ENCODE results near the gene TMEM106B.

TMEM106B gene

DNA sequence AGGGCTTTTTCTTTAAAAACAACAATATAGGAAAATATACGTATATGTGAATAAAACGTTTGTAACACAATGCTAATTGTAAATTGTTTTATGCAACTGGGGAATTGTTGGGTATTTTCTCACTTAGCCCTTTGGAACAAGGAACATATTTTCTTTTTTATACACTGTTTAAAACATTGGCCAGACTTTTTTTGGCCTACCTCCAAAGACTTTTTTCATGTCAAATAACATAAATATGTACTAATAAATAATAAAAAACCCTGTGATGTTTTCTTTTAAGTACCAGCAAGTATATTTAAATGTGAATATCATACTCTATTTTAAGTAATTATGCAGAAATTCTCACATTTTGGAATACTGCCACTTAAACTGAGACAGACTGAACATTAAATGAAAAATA lies 15.7 kb downstream of the TMEM106B start:
- no peak overlapping the region for H2AK5ac ChIP-seq (ENCODE audit: low read depth, low read length)
- no peak for DNase-seq (ENCODE audit: low spot score)
- no peaks in the 10 kb centered on the region for H3K4me1 ChIP-seq (ENCODE audit: control insufficient read depth in 2 of 2, insufficient read depth in 1 of 2, low read depth in 1 of 2, low read length in 2 of 2)
- no peak overlapping the region for H2BK120ac ChIP-seq (ENCODE audit: low read depth, low read length)
- H3K23ac ChIP-seq (ENCODE audit: low read depth, low read length, poor library complexity) = no peak overlapping the region
- no peak overlapping the region for H3K4me2 ChIP-seq (ENCODE audit: insufficient read depth, low read length, poor library complexity, severe bottlenecking)
- H3K4me3 ChIP-seq (ENCODE audit: low read length in 2 of 2) = no peak overlapping the region
- H4K8ac ChIP-seq (ENCODE audit: low read depth, low read length) = no peak overlapping the region
- no peak overlapping the region for H2BK5ac ChIP-seq (ENCODE audit: low read length)
- no peaks in the 10 kb centered on the region for H3K79me1 ChIP-seq (ENCODE audit: low read depth, low read length)
- no peak overlapping the region for H2BK15ac ChIP-seq (ENCODE audit: low read length)
- H3K36me3 ChIP-seq (replicated peaks in 1 of 2; ENCODE audit: control insufficient read depth in 2 of 2, insufficient read depth in 2 of 2, low read length in 2 of 2) = peaks cover 2 to 66% of the 10 kb centered on the region in 2 donors
- no peak overlapping the region for H4K91ac ChIP-seq (ENCODE audit: low read depth, low read length, poor library complexity)
- H3K9me3 ChIP-seq (replicated peaks in 1 of 2; ENCODE audit: control insufficient read depth in 2 of 2, insufficient read depth in 1 of 2, low read depth in 1 of 2, low read length in 2 of 2) = peaks cover 0 to 6% of the 10 kb centered on the region in 2 donors
- no peak overlapping the region for H3K27ac ChIP-seq (replicated peaks; ENCODE audit: low read length)
- H2AFZ ChIP-seq (ENCODE audit: low read length) = no peak overlapping the region
- H3K14ac ChIP-seq (ENCODE audit: low read length) = no peak overlapping the region
- WGBS, 2 donors (ENCODE audit: extremely low coverage in 2 of 2, insufficient read length in 2 of 2, insufficient replicate concordance in 1 of 2) = no CpG with 5 or more reads among the region's 2 CpGs
- no peaks in the 10 kb centered on the region for H3K27me3 ChIP-seq (ENCODE audit: control insufficient read depth in 3 of 3, insufficient read depth in 3 of 3, low read depth in 1 of 3, low read length in 3 of 3)
- no peak overlapping the region for H3K18ac ChIP-seq (ENCODE audit: low read length)
- H3K9ac ChIP-seq (ENCODE audit: low read depth, low read length, poor library complexity) = no peak overlapping the region
- no peak overlapping the region for H2BK12ac ChIP-seq (ENCODE audit: low read length)
- no peak overlapping the region for H3K4ac ChIP-seq (ENCODE audit: low read length)

DNA sequence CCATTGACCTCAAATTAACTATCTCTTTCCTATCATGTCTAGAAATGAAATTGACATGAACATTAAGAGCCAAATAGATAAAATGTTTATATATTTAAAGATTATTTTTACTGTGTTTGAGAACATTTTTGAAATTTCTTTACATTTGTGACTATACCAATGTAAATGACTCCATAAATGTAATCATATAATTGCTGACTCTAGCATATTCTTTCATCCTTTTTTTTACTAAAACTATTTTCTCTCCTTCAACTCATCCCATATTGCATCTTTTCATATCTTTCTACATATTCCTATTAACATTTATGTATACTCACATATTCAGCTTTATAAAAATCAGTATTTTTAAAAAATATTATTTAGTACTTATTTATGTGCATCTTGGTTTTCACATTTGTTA lies 16.9 kb downstream of the TMEM106B start:
- no peak overlapping the region for H2BK15ac ChIP-seq (ENCODE audit: low read length)
- no peaks in the 10 kb centered on the region for H3K27me3 ChIP-seq (ENCODE audit: control insufficient read depth in 3 of 3, insufficient read depth in 3 of 3, low read depth in 1 of 3, low read length in 3 of 3)
- H3K23ac ChIP-seq (ENCODE audit: low read depth, low read length, poor library complexity) = no peak overlapping the region
- no peak overlapping the region for H2BK12ac ChIP-seq (ENCODE audit: low read length)
- H3K4me1 ChIP-seq (ENCODE audit: control insufficient read depth in 2 of 2, insufficient read depth in 1 of 2, low read depth in 1 of 2, low read length in 2 of 2) = no peaks in the 10 kb centered on the region
- H3K27ac ChIP-seq (replicated peaks; ENCODE audit: low read length) = no peak overlapping the region
- no peak for DNase-seq (ENCODE audit: low spot score)
- H2AK5ac ChIP-seq (ENCODE audit: low read depth, low read length) = no peak overlapping the region
- no peak overlapping the region for H3K4me2 ChIP-seq (ENCODE audit: insufficient read depth, low read length, poor library complexity, severe bottlenecking)
- H3K9ac ChIP-seq (ENCODE audit: low read depth, low read length, poor library complexity) = no peak overlapping the region
- peaks cover 0 to 6% of the 10 kb centered on the region in 2 donors for H3K9me3 ChIP-seq (replicated peaks in 1 of 2; ENCODE audit: control insufficient read depth in 2 of 2, insufficient read depth in 1 of 2, low read depth in 1 of 2, low read length in 2 of 2)
- H3K18ac ChIP-seq (ENCODE audit: low read length) = no peak overlapping the region
- H2BK120ac ChIP-seq (ENCODE audit: low read depth, low read length) = no peak overlapping the region
- peaks cover 2 to 60% of the 10 kb centered on the region in 2 donors for H3K36me3 ChIP-seq (replicated peaks in 1 of 2; ENCODE audit: control insufficient read depth in 2 of 2, insufficient read depth in 2 of 2, low read length in 2 of 2)
- H3K4ac ChIP-seq (ENCODE audit: low read length) = no peak overlapping the region
- H2BK5ac ChIP-seq (ENCODE audit: low read length) = no peak overlapping the region
- H4K91ac ChIP-seq (ENCODE audit: low read depth, low read length, poor library complexity) = no peak overlapping the region
- no peaks in the 10 kb centered on the region for H3K79me1 ChIP-seq (ENCODE audit: low read depth, low read length)
- no peak overlapping the region for H2AFZ ChIP-seq (ENCODE audit: low read length)
- no peak overlapping the region for H3K14ac ChIP-seq (ENCODE audit: low read length)
- H4K8ac ChIP-seq (ENCODE audit: low read depth, low read length) = no peak overlapping the region
- no peak overlapping the region for H3K4me3 ChIP-seq (ENCODE audit: low read length in 2 of 2)

DNA sequence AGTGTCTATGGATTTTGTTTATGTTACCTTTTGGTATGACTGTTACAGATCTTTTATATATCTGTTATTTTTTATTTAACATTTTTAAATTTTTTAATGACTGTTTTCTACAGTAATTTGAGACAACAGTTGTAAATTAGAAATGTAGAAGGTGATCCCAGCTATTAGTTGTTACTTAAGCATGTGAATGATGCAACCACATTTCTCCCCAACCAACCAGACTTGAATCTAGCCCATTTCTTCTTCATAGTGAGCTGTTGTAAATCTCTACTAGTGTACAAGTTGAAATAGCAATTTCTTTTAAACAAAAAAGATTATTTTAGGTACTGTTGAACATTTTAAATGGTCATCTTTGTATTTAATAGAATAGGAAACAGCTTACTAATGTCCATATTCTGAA lies 18.0 kb downstream of the TMEM106B start:
- no peak overlapping the region for H2BK120ac ChIP-seq (ENCODE audit: low read depth, low read length)
- H3K9ac ChIP-seq (ENCODE audit: low read depth, low read length, poor library complexity) = no peak overlapping the region
- H3K4me1 ChIP-seq (ENCODE audit: control insufficient read depth in 2 of 2, insufficient read depth in 1 of 2, low read depth in 1 of 2, low read length in 2 of 2) = no peaks in the 10 kb centered on the region
- H3K4ac ChIP-seq (ENCODE audit: low read length) = no peak overlapping the region
- no peak overlapping the region for H3K4me2 ChIP-seq (ENCODE audit: insufficient read depth, low read length, poor library complexity, severe bottlenecking)
- no peak for DNase-seq (ENCODE audit: low spot score)
- H3K36me3 ChIP-seq (replicated peaks in 1 of 2; ENCODE audit: control insufficient read depth in 2 of 2, insufficient read depth in 2 of 2, low read length in 2 of 2) = peaks cover 2 to 60% of the 10 kb centered on the region in 2 donors
- H3K23ac ChIP-seq (ENCODE audit: low read depth, low read length, poor library complexity) = no peak overlapping the region
- no peaks in the 10 kb centered on the region for H3K27me3 ChIP-seq (ENCODE audit: control insufficient read depth in 3 of 3, insufficient read depth in 3 of 3, low read depth in 1 of 3, low read length in 3 of 3)
- no peak overlapping the region for H2BK15ac ChIP-seq (ENCODE audit: low read length)
- no peaks in the 10 kb centered on the region for H3K79me1 ChIP-seq (ENCODE audit: low read depth, low read length)
- H2BK12ac ChIP-seq (ENCODE audit: low read length) = no peak overlapping the region
- no peak overlapping the region for H2BK5ac ChIP-seq (ENCODE audit: low read length)
- H2AK5ac ChIP-seq (ENCODE audit: low read depth, low read length) = no peak overlapping the region
- no peak overlapping the region for H3K4me3 ChIP-seq (ENCODE audit: low read length in 2 of 2)
- H3K9me3 ChIP-seq (replicated peaks in 1 of 2; ENCODE audit: control insufficient read depth in 2 of 2, insufficient read depth in 1 of 2, low read depth in 1 of 2, low read length in 2 of 2) = peaks cover 0 to 6% of the 10 kb centered on the region in 2 donors
- H3K27ac ChIP-seq (replicated peaks; ENCODE audit: low read length) = no peak overlapping the region
- H4K8ac ChIP-seq (ENCODE audit: low read depth, low read length) = no peak overlapping the region
- no peak overlapping the region for H3K18ac ChIP-seq (ENCODE audit: low read length)
- H4K91ac ChIP-seq (ENCODE audit: low read depth, low read length, poor library complexity) = no peak overlapping the region
- H3K14ac ChIP-seq (ENCODE audit: low read length) = no peak overlapping the region
- H2AFZ ChIP-seq (ENCODE audit: low read length) = no peak overlapping the region

DNA sequence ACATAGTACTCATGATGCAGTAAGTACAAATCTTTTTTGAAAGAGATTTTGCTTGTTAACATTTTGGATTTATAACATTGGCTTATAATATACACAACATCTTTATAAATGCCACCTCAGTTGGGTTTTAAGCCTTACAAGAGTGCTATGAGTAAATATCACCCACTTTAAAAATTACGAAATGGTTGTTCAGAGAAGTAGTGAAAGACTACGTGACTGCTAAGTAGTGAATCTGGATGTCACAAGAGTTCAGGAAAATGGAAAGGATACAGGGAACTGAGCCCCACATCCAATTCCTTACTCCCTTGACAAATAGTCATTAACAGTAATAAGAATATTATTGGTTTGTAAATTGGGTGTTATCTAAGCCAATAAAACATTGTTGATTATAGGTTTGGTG lies 20.0 kb downstream of the TMEM106B start:
- Histone ChIP-seq H4K8ac (ENCODE audit: low read depth, low read length) (no peak overlapping the region), H3K18ac (ENCODE audit: low read length) (no peak overlapping the region), H2AK5ac (ENCODE audit: low read depth, low read length) (no peak overlapping the region), H2AFZ (ENCODE audit: low read length) (no peak overlapping the region), H3K23ac (ENCODE audit: low read depth, low read length, poor library complexity) (no peak overlapping the region), H3K9me3 (replicated peaks in 1 of 2; ENCODE audit: control insufficient read depth in 2 of 2, insufficient read depth in 1 of 2, low read depth in 1 of 2, low read length in 2 of 2) (peaks cover 0 to 6% of the 10 kb centered on the region in 2 donors), H3K14ac (ENCODE audit: low read length) (no peak overlapping the region), H3K79me1 (ENCODE audit: low read depth, low read length) (no peaks in the 10 kb centered on the region), H3K9ac (ENCODE audit: low read depth, low read length, poor library complexity) (no peak overlapping the region), H2BK15ac (ENCODE audit: low read length) (no peak overlapping the region), H2BK12ac (ENCODE audit: low read length) (no peak overlapping the region), H3K4me1 (ENCODE audit: control insufficient read depth in 2 of 2, insufficient read depth in 1 of 2, low read depth in 1 of 2, low read length in 2 of 2) (no peaks in the 10 kb centered on the region), H3K4me2 (ENCODE audit: insufficient read depth, low read length, poor library complexity, severe bottlenecking) (no peak overlapping the region), H2BK5ac (ENCODE audit: low read length) (no peak overlapping the region), H3K4ac (ENCODE audit: low read length) (no peak overlapping the region), H3K36me3 (replicated peaks in 1 of 2; ENCODE audit: control insufficient read depth in 2 of 2, insufficient read depth in 2 of 2, low read length in 2 of 2) (peaks cover 2 to 61% of the 10 kb centered on the region in 2 donors), H3K27ac (replicated peaks; ENCODE audit: low read length) (no peak overlapping the region), H2BK120ac (ENCODE audit: low read depth, low read length) (no peak overlapping the region), H4K91ac (ENCODE audit: low read depth, low read length, poor library complexity) (no peak overlapping the region), H3K4me3 (ENCODE audit: low read length in 2 of 2) (no peak overlapping the region), H3K27me3 (ENCODE audit: control insufficient read depth in 3 of 3, insufficient read depth in 3 of 3, low read depth in 1 of 3, low read length in 3 of 3) (no peaks in the 10 kb centered on the region)
- no peak for DNase-seq (ENCODE audit: low spot score)
- WGBS, 2 donors (ENCODE audit: extremely low coverage in 2 of 2, insufficient read length in 2 of 2, insufficient replicate concordance in 1 of 2) = no CpG with 5 or more reads among the region's 2 CpGs
